ENCODE data around the gene SLF2. TPM values are rescaled to one million over a fixed set of nuclear protein-coding genes. Genes with fewer than 3 reads are reported as not detected.

SLF2 gene
- total and polyA plus RNA-seq, 2 donors from 2014 or later = 6.7 to 29.6 TPM

GRCh38 chr10:100939763-100940344 is 27.1 kb downstream of the SLF2 start:
- no peak overlapping the region for H3K9ac ChIP-seq (ENCODE audit: low read length in 3 of 3)
- no peaks in the 10 kb centered on the region for H3K9me3 ChIP-seq (ENCODE audit: control insufficient read depth in 2 of 3, insufficient read depth in 1 of 3, low read length in 3 of 3)
- FAIRE-seq (no peak), DNase-seq (no peak)
- TF ChIP-seq CTCF (IDR thresholded peaks at IDR 0.05; ENCODE audit: borderline replicate concordance, extremely low read depth, insufficient read depth) = no peak
- H3K27me3 ChIP-seq (ENCODE audit: control insufficient read depth, insufficient read depth, low read length) = no peaks in the 10 kb centered on the region
- H3K4me3 ChIP-seq (ENCODE audit: low read length in 3 of 3) = no peak overlapping the region
- no peaks in the 10 kb centered on the region for H3K4me1 ChIP-seq (ENCODE audit: control insufficient read depth in 2 of 3, insufficient read depth in 2 of 3, low read depth in 1 of 3, low read length in 3 of 3)
- intact Hi-C loops (cut with DNase I) = no loop called here
- H3K36me3 ChIP-seq (ENCODE audit: control insufficient read depth in 2 of 3, insufficient read depth in 3 of 3, low read length in 3 of 3) = peaks cover 9 to 47% (median 28%) of the 10 kb centered on the region in 3 donors
- H3K27ac ChIP-seq (ENCODE audit: low read depth in 2 of 2, low read length in 2 of 2) = no peak overlapping the region

- Histone ChIP-seq H3K4me3 (ENCODE audit: low read length in 3 of 3) (no peak overlapping the region), H3K27ac (ENCODE audit: low read depth in 2 of 2, low read length in 2 of 2) (no peak overlapping the region), H3K4me1 (ENCODE audit: control insufficient read depth in 2 of 3, insufficient read depth in 2 of 3, low read depth in 1 of 3, low read length in 3 of 3) (no peaks in the 10 kb centered on the region), H3K9ac (ENCODE audit: low read length in 3 of 3) (no peak overlapping the region), H3K36me3 (ENCODE audit: control insufficient read depth in 2 of 3, insufficient read depth in 3 of 3, low read length in 3 of 3) (peaks cover 15 to 64% (median 28%) of the 10 kb centered on the region in 3 donors), H3K9me3 (ENCODE audit: control insufficient read depth in 2 of 3, insufficient read depth in 1 of 3, low read length in 3 of 3) (no peaks in the 10 kb centered on the region), H3K27me3 (ENCODE audit: control insufficient read depth, insufficient read depth, low read length) (no peaks in the 10 kb centered on the region)
- intact Hi-C loops (cut with DNase I) = no loop called here
- DNase-seq = no peak
- no peak for FAIRE-seq
- no peak for TF ChIP-seq CTCF (IDR thresholded peaks at IDR 0.05; ENCODE audit: borderline replicate concordance, extremely low read depth, insufficient read depth)
Observed at GRCh38 chr10:100942229-100942628, 29.5 kb downstream of the SLF2 start.

GRCh38 chr10:100943508-100943907 is 30.7 kb downstream of the SLF2 start:
- peaks cover 17 to 62% (median 24%) of the 10 kb centered on the region in 3 donors for H3K36me3 ChIP-seq (ENCODE audit: control insufficient read depth in 2 of 3, insufficient read depth in 3 of 3, low read length in 3 of 3)
- TF ChIP-seq CTCF (IDR thresholded peaks at IDR 0.05; ENCODE audit: borderline replicate concordance, extremely low read depth, insufficient read depth) = no peak
- DNase-seq (no peak), FAIRE-seq (no peak)
- H3K9me3 ChIP-seq (ENCODE audit: control insufficient read depth in 2 of 3, insufficient read depth in 1 of 3, low read length in 3 of 3) = no peaks in the 10 kb centered on the region
- H3K27ac ChIP-seq (ENCODE audit: low read depth in 2 of 2, low read length in 2 of 2) = no peak overlapping the region
- no peak overlapping the region for H3K4me3 ChIP-seq (ENCODE audit: low read length in 3 of 3)
- no peaks in the 10 kb centered on the region for H3K27me3 ChIP-seq (ENCODE audit: control insufficient read depth, insufficient read depth, low read length)
- intact Hi-C loops (cut with DNase I) = no loop called here
- H3K4me1 ChIP-seq (ENCODE audit: control insufficient read depth in 2 of 3, insufficient read depth in 2 of 3, low read depth in 1 of 3, low read length in 3 of 3) = no peaks in the 10 kb centered on the region
- no peak overlapping the region for H3K9ac ChIP-seq (ENCODE audit: low read length in 3 of 3)

GRCh38 chr10:100945754-100946153 is 33.0 kb downstream of the SLF2 start:
- H3K4me3 ChIP-seq (ENCODE audit: low read length in 3 of 3) = no peak overlapping the region
- H3K27ac ChIP-seq (ENCODE audit: low read depth in 2 of 2, low read length in 2 of 2) = no peak overlapping the region
- peaks cover 14 to 58% (median 29%) of the 10 kb centered on the region in 3 donors for H3K36me3 ChIP-seq (ENCODE audit: control insufficient read depth in 2 of 3, insufficient read depth in 3 of 3, low read length in 3 of 3)
- intact Hi-C loops (cut with DNase I) = no loop called here
- H3K9me3 ChIP-seq (ENCODE audit: control insufficient read depth in 2 of 3, insufficient read depth in 1 of 3, low read length in 3 of 3) = no peaks in the 10 kb centered on the region
- no peak overlapping the region for H3K9ac ChIP-seq (ENCODE audit: low read length in 3 of 3)
- TF ChIP-seq CTCF (IDR thresholded peaks at IDR 0.05; ENCODE audit: borderline replicate concordance, extremely low read depth, insufficient read depth) = no peak
- no peak for FAIRE-seq
- DNase-seq = no peak
- no peaks in the 10 kb centered on the region for H3K27me3 ChIP-seq (ENCODE audit: control insufficient read depth, insufficient read depth, low read length)
- no peaks in the 10 kb centered on the region for H3K4me1 ChIP-seq (ENCODE audit: control insufficient read depth in 2 of 3, insufficient read depth in 2 of 3, low read depth in 1 of 3, low read length in 3 of 3)

Data from kidney (tissue), 14 donors.